ENCODE data around the gene ULK2.

- TF ChIP-seq NFRKB (IDR thresholded peaks at IDR 0.05): no peak
- TF ChIP-seq FOXM1 (IDR thresholded peaks at IDR 0.05; ENCODE audit: borderline replicate concordance): no peak
- TF ChIP-seq FOXK2 (IDR thresholded peaks at IDR 0.05): no peak
- TF ChIP-seq HDGF (IDR thresholded peaks at IDR 0.05; ENCODE audit: borderline replicate concordance): no peak
- no peak for TF ChIP-seq SP1 (IDR thresholded peaks at IDR 0.05)
Measured at GRCh38 chr17:19723964-19724363, 143.8 kb downstream of the ULK2 start.

Data from HEK293T (cell line).